HepG2 (cell line): ENCODE measurements around the gene GLB1L. TPM values are rescaled to one million over a fixed set of nuclear protein-coding genes. Genes with fewer than 3 reads are reported as not detected.

Experiments used
- FOXO4 ChIP-seq: sonication (generic); formaldehyde crosslinking; conservative IDR thresholded peaks from 2 replicates; pipeline ENCODE4 v1.8.1; 2023; ENCODE audit warnings: missing genetic modification reagents
- HCFC1 ChIP-seq: fragments of 150-350 bp; IDR thresholded peaks from 2 replicates; pipeline ENCODE4 v1.6.1; 2014; ENCODE audit warnings: low read depth, low read length
- HDAC1 ChIP-seq: sonication (generic); formaldehyde crosslinking; IDR thresholded peaks from 2 replicates; pipeline ENCODE4 v1.5.1; 2020; ENCODE audit warnings: mild to moderate bottlenecking, missing genetic modification reagents
- HIVEP1 ChIP-seq: sonication (generic); formaldehyde crosslinking; IDR thresholded peaks from 2 replicates; pipeline ENCODE4 v1.4.0; 2020; ENCODE audit warnings: mild to moderate bottlenecking, missing genetic modification reagents
- HMG20A ChIP-seq: IDR thresholded peaks from 2 replicates; pipeline ENCODE4 v1.6.1; 2016; ENCODE audit warnings: borderline replicate concordance
- MEF2D ChIP-seq: sonication (generic); formaldehyde crosslinking; IDR thresholded peaks from 2 replicates; pipeline ENCODE4 v1.5.1; 2020; ENCODE audit warnings: mild to moderate bottlenecking, missing genetic modification reagents
- PBX2 ChIP-seq: IDR thresholded peaks from 2 replicates; pipeline ENCODE4 v1.6.1; 2016; ENCODE audit warnings: control low read depth
- POGK ChIP-seq: sonication (generic); formaldehyde crosslinking; conservative IDR thresholded peaks from 2 replicates; pipeline ENCODE4 v1.8.0; 2022; ENCODE audit warnings: mild to moderate bottlenecking, moderate library complexity, missing genetic modification reagents
- PPARG ChIP-seq: conservative IDR thresholded peaks from 2 replicates; pipeline ENCODE4 v1.6.1; 2016; ENCODE audit warnings: missing biosample characterization, missing genetic modification reagents
- SIN3A ChIP-seq: IDR thresholded peaks from 2 replicates; pipeline ENCODE4 v1.6.1; 2011; ENCODE audit warnings: low read depth, mild to moderate bottlenecking, control low read depth, low read length, borderline replicate concordance
- SUZ12 ChIP-seq: fragments of 150-350 bp; IDR thresholded peaks from 2 replicates; pipeline ENCODE4 v1.6.1; 2014; ENCODE audit warnings: low read depth, low read length
- TAF15 ChIP-seq: fragments of 200-400 bp; formaldehyde crosslinking; IDR thresholded peaks from one replicate; pipeline ENCODE4 v1.6.1; 2018; ENCODE audit warnings: mild to moderate bottlenecking, low read depth, low read length; ENCODE audit not compliant: poor library complexity, severe bottlenecking
- ZBTB14 ChIP-seq: sonication (generic); formaldehyde crosslinking; IDR thresholded peaks from 2 replicates; pipeline ENCODE4 v1.4.0; 2020; ENCODE audit warnings: missing genetic modification reagents
- ZBTB44 ChIP-seq: sonication (generic); formaldehyde crosslinking; IDR thresholded peaks from 2 replicates; pipeline ENCODE4 v1.4.0; 2020; ENCODE audit warnings: missing genetic modification reagents
- ZIK1 ChIP-seq: sonication (generic); formaldehyde crosslinking; IDR thresholded peaks from 2 replicates; pipeline ENCODE4 v1.5.0; 2020; ENCODE audit warnings: mild to moderate bottlenecking, low read depth, missing genetic modification reagents, borderline replicate concordance
- ZKSCAN8 ChIP-seq: IDR thresholded peaks from 2 replicates; pipeline ENCODE4 v1.6.1; 2016; ENCODE audit warnings: borderline replicate concordance, missing genetic modification reagents, missing compliant biosample characterization
- ZNF224 ChIP-seq: sonication (generic); formaldehyde crosslinking; IDR thresholded peaks from 2 replicates; pipeline ENCODE4 v1.5.0; 2020; ENCODE audit warnings: mild to moderate bottlenecking, missing genetic modification reagents
- ZNF282 ChIP-seq: fragments of 450-650 bp; IDR thresholded peaks from 2 replicates; pipeline ENCODE4 v1.6.1; 2018; ENCODE audit not compliant: partially characterized antibody
- ZNF3 ChIP-seq: IDR thresholded peaks from 2 replicates; pipeline ENCODE4 v1.7.0; 2017; ENCODE audit warnings: inconsistent platforms
- ZNF615 ChIP-seq: sonication (generic); formaldehyde crosslinking; IDR thresholded peaks from 2 replicates; pipeline ENCODE4 v1.5.0; 2020; ENCODE audit warnings: mild to moderate bottlenecking, missing genetic modification reagents, borderline replicate concordance
- ZNF792 ChIP-seq: IDR thresholded peaks from 2 replicates; pipeline ENCODE4 v1.6.1; 2016
- polyA plus RNA-seq, 8 experiments: library from polyadenylated mRNA; depleted of rRNA in 3 of 8; stranded (reverse) in 7 of 8; unstranded in 1 of 8; fragments of >200 nt; fragmentation: Illumina TruSeq in 4 of 8; extraction: Trizol in 4 of 8; gene quantifications; 2 replicates each; pipeline versions ENCODE4 v1.2.1 to v1.2.3, GENCODE V29; 2011 to 2016; ENCODE audit warnings: low read depth in 4 of 8, missing spikeins in 1 of 8, mixed read lengths in 1 of 8; ENCODE audit not compliant: insufficient read depth in 1 of 8
- total RNA-seq, 5 experiments: library from RNA; depleted of rRNA; stranded (reverse); fragments of >200 nt; fragmentation: Illumina TruSeq; extraction: Trizol; gene quantifications; 2 replicates each; pipeline ENCODE4 v1.2.3, GENCODE V29; 2016; ENCODE audit warnings: low read depth in 1 of 5

The GLB1L gene
- total and polyA plus RNA-seq, 2 of the 13 experiments (the other 11 are each of a cell fraction or from before 2014, with no cell fraction given) = 6.8 to 7.3 TPM

- TF ChIP-seq SIN3A = peak; percentile 62; the same call in 1 of the 2 replicates
- TF ChIP-seq HCFC1 = no peak; the same call in 1 of the 2 replicates
- TF ChIP-seq SUZ12 = no peak
- no peak for TF ChIP-seq FOXO4 (CRISPR knock-in tag)
- TF ChIP-seq ZNF3 (CRISPR knock-in tag) = no peak
- no peak for TF ChIP-seq PPARG (CRISPR knock-in tag)
- TF ChIP-seq MEF2D (CRISPR knock-in tag) = peak; percentile 87
- TF ChIP-seq ZNF792 (CRISPR knock-in tag) = peak; percentile 80; the same call in 1 of the 2 replicates
- peak; percentile 81 for TF ChIP-seq ZBTB14
- TF ChIP-seq POGK = peak; percentile 81
- TF ChIP-seq HMG20A (CRISPR knock-in tag) = no peak
- TF ChIP-seq HIVEP1 (CRISPR knock-in tag) = 0 out of 2 replicates have a peak, but pooled peaks have one; percentile 58
- TF ChIP-seq ZKSCAN8 (CRISPR knock-in tag) = peak; percentile 78; the same call in 1 of the 2 replicates
- TF ChIP-seq ZNF282 = no peak
- TF ChIP-seq HDAC1 = peak; percentile 68; the same call in 1 of the 2 replicates
- no peak for TF ChIP-seq ZNF615 (CRISPR knock-in tag)
- no peak; the same call in 1 of the 2 replicates for TF ChIP-seq ZIK1 (CRISPR knock-in tag)
- no peak for TF ChIP-seq ZBTB44 (CRISPR knock-in tag)
- TF ChIP-seq TAF15 = peak; percentile 33
- TF ChIP-seq ZNF224 = peak; percentile 67; the same call in 1 of the 2 replicates
- no peak for TF ChIP-seq PBX2 (CRISPR knock-in tag)
Measured at GRCh38 chr2:219206328-219207133, 38.7 kb downstream of the GLB1L start, which contains the start of gene ZFAND2B (continued).
